Tibial nerve (tissue), 4 donors: ENCODE results near the gene C2orf15. TPM values are rescaled to one million over a fixed set of nuclear protein-coding genes. Genes with fewer than 3 reads are reported as not detected.

Experiments
- DNase-seq, 2 donors: peaks; one replicate each; pipeline ENCODE4 v3.0.0-alpha.2; 2019; ENCODE audit warnings: low spot score in 2 of 2
- H3K27ac ChIP-seq, 4 donors: fragments of 200-600 bp; sonication (generic) in 3 of 4; one replicate each; pipeline ENCODE4 v1.5.1; 2017 to 2019; ENCODE audit warnings: mild to moderate bottlenecking in 1 of 4
- H3K27me3 ChIP-seq, 2 donors: fragments of 200-600 bp; sonication (generic) in 1 of 2; one replicate each; pipeline versions ENCODE4 v1.5.1 to v1.6.0; 2017 to 2019
- H3K36me3 ChIP-seq, 3 donors: fragments of 200-600 bp; sonication (generic); one replicate each; pipeline ENCODE4 v1.5.1; 2018 to 2019
- H3K4me1 ChIP-seq, 4 donors: fragments of 200-600 bp; sonication (generic) in 3 of 4; one replicate each; pipeline ENCODE4 v1.5.1; 2017 to 2019
- H3K4me3 ChIP-seq, 4 donors: fragments of 200-600 bp; sonication (generic) in 3 of 4; one replicate each; pipeline ENCODE4 v1.5.1; 2017 to 2019; ENCODE audit warnings: mild to moderate bottlenecking in 1 of 4, moderate library complexity in 1 of 4
- H3K9me3 ChIP-seq, 4 donors: fragments of 200-600 bp; sonication (generic) in 3 of 4; one replicate each; pipeline ENCODE4 v1.5.1; 2017 to 2019
- EP300 ChIP-seq, 2 donors: sonication (generic); formaldehyde crosslinking; IDR thresholded peaks; one replicate each; pipeline ENCODE4 v1.6.1; 2017; ENCODE audit warnings: antibody characterized with exemption in 2 of 2, mild to moderate bottlenecking in 1 of 2
- POLR2A ChIP-seq, 2 donors: fragments of 450-650 bp; IDR thresholded peaks; one replicate each; pipeline ENCODE4 v1.6.1; 2017; ENCODE audit warnings: antibody characterized with exemption in 2 of 2, mild to moderate bottlenecking in 2 of 2, moderate library complexity in 2 of 2
- WGBS, 2 donors: methylation state at CpG; one replicate each; pipeline ENCODE4 v1.1.5; 2018; 5-methylcytosine and 5-hydroxymethylcytosine counted together
- total RNA-seq, 4 donors: library from RNA; depleted of rRNA; stranded (reverse); fragments of >200 nt; gene quantifications; one replicate each; pipeline ENCODE4 v1.1.0, GENCODE V29; 2016
- TF ChIP-seq, protein P1 (sequence below), 5 experiments: fragments of 200-600 bp in 3 of 5; fragments of 450-650 bp in 2 of 5; sonication (generic) in 3 of 5; IDR thresholded peaks; one replicate each; pipeline ENCODE4 v1.5.1; 2016 to 2019; ENCODE audit warnings: antibody characterized with exemption in 5 of 5, mild to moderate bottlenecking in 3 of 5, moderate library complexity in 2 of 5

C2orf15 gene
- total RNA-seq, 4 donors from 2014 or later: 0.44 TPM; not detected in 3

DNA sequence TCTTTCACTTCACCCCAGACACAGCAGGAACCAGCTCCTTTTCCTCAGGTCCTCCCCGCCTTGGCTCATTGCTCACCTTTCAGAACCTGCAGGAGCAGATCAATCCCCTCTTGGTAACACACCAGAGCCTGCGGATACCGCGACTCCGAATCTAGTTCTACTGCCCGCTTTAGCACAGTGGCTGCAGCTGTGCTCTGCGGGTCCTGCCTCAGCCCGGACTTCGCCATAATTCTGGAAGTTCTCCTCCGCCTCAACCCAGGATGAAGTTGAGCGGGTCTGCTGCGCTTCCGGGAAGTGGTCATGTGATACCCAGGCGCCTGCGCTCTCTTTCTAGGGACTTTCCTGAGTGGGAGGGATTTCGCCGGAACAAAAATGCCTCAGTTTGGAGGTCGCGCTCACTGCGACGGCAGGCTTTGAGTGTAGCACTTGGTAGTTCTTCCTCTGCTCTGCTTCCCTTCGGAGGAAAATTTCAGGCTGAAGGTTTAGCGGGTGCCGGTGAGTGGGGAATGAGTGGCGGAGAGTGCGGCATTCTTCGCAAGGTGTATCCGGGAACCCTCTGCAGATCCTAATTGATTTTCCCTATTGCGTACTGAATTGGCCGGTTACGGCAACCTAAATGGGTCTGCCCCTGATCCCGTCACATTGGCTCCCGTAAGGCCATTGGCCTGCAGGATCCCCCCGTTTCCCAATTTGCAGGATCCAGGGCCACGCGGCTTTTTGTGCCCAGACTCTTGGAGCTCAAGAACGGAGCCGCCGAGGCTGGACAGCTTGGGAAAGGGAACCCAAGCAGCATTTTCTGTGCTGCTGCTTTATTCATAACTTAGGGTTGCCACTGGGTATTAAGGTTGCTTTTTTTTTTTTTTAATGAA, 39.5 kb downstream of the C2orf15 start, which contains the start of the genes MITD1 and MRPL30:
TSS of gene MITD1 (minus strand) at position 304 of the 869 bp plus-strand sequence. CDS start at position 227, 77 bp downstream.
TSS of gene MRPL30 (plus strand) at position 430 of the 869 bp plus-strand sequence. CDS start 5,020 bp downstream, outside the sequence.
- H3K9me3 ChIP-seq: no peaks in the 10 kb centered on the region
- TF ChIP-seq, protein P1, sequence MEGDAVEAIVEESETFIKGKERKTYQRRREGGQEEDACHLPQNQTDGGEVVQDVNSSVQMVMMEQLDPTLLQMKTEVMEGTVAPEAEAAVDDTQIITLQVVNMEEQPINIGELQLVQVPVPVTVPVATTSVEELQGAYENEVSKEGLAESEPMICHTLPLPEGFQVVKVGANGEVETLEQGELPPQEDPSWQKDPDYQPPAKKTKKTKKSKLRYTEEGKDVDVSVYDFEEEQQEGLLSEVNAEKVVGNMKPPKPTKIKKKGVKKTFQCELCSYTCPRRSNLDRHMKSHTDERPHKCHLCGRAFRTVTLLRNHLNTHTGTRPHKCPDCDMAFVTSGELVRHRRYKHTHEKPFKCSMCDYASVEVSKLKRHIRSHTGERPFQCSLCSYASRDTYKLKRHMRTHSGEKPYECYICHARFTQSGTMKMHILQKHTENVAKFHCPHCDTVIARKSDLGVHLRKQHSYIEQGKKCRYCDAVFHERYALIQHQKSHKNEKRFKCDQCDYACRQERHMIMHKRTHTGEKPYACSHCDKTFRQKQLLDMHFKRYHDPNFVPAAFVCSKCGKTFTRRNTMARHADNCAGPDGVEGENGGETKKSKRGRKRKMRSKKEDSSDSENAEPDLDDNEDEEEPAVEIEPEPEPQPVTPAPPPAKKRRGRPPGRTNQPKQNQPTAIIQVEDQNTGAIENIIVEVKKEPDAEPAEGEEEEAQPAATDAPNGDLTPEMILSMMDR (IDR thresholded peaks at IDR 0.05): peak in 2 of 5 experiments; percentile 13 to 21
- peak; percentile 97 to 98 for TF ChIP-seq EP300 (IDR thresholded peaks at IDR 0.05)
- TF ChIP-seq POLR2A (IDR thresholded peaks at IDR 0.05): peak; percentile 40 to 61
- H3K27ac ChIP-seq: peak within 1 kb of the TSS in 3 of 4 donors; percentile 70 to 77 (median 72)
- H3K27me3 ChIP-seq: no peaks in the 10 kb centered on the region
- DNase-seq: peak; percentile 83 to 86
- 0% methylated on average over 39 of the region's 39 CpGs for WGBS, 2 donors
- H3K36me3 ChIP-seq: no peaks in the 10 kb centered on the region
- peak within 1 kb of the TSS; percentile 51 to 69 (median 60) for H3K4me3 ChIP-seq
- peaks cover 0 to 71% (median 23%) of the 10 kb centered on the region in 4 donors for H3K4me1 ChIP-seq

DNA sequence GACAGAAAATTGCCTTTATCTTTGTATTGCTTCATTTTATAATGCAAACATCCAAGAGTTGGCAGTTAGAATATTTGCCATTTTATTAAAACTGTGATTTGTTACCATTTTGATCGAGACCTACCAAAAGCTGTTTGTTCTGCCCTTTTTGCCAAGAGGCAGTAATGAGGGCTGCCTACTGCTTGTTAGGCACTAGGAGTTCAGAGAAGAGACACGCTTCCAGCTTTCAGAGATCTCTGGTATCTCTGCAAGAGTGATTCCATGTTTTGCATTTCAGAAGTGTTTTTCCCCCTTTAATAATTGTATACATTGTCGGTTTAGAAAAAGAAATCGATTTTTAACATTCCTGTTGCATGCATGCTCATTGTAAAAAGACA, 40.1 kb downstream of the C2orf15 start:
- WGBS, 2 donors: 4 to 6% methylated on average over 4 of the region's 4 CpGs
- peaks cover 0 to 4% (median 0%) of the 10 kb centered on the region in 3 donors for H3K36me3 ChIP-seq
- no peaks in the 10 kb centered on the region for H3K27me3 ChIP-seq
- no peak for DNase-seq
- TF ChIP-seq, protein P1 (IDR thresholded peaks at IDR 0.05): no peak
- TF ChIP-seq POLR2A (IDR thresholded peaks at IDR 0.05) (no peak), EP300 (IDR thresholded peaks at IDR 0.05) (no peak)
- peak overlapping the region; percentile 50 to 69 (median 60) for H3K4me3 ChIP-seq
- peaks cover 0 to 76% (median 23%) of the 10 kb centered on the region in 4 donors for H3K4me1 ChIP-seq
- H3K27ac ChIP-seq: peak overlapping the region in 2 of 4 donors; percentile 72 to 77
- no peaks in the 10 kb centered on the region for H3K9me3 ChIP-seq

DNA sequence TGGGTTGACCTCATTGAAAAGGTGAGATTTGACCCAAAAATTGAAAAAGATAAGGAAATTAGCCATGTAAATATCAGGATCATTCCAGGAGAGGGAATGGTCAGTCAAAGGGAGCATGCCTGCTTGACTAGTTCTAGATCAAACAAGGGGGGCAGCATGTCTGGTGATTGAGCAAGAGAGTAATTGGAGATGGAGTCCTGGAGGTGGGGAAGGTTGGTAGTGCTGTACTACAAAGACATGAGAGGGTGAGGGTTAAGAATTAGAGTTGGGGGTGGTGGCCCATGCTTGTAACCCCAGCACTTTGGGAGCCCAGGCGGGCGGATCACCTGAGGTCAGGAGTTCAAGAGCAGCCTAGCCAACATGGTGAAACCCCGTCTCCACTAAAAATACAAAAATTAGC, 41.5 kb downstream of the C2orf15 start:
- TF ChIP-seq POLR2A (IDR thresholded peaks at IDR 0.05) (no peak), EP300 (IDR thresholded peaks at IDR 0.05) (no peak)
- TF ChIP-seq, protein P1 (IDR thresholded peaks at IDR 0.05): no peak
- WGBS, 2 donors: 85 to 89% methylated on average over 3 of the region's 3 CpGs

DNA sequence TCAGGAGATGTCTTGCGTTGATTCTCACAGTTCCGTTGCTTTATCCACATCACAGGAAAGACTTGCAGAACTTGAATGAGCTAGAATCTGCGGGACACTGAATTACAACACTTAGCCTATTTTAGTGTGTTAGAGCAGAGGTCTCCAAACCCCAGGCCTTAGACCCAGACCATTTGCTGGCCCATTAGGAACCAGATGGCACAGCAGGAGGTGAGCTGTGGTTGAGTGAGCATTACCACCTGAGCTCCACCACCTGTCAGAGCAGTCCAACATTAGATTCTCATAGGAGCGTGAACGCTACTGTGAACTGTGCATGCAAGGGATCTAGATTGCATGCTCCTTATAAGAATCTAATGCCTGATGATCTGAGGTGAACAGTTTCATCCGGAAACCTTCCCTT, 43.3 kb downstream of the C2orf15 start:
- H3K4me1 ChIP-seq: peaks cover 0 to 53% (median 16%) of the 10 kb centered on the region in 4 donors
- DNase-seq: no peak
- TF ChIP-seq POLR2A (IDR thresholded peaks at IDR 0.05) (no peak), EP300 (IDR thresholded peaks at IDR 0.05) (no peak)
- TF ChIP-seq, protein P1 (IDR thresholded peaks at IDR 0.05): no peak
- no peaks in the 10 kb centered on the region for H3K9me3 ChIP-seq
- no peak overlapping the region for H3K4me3 ChIP-seq
- 78 to 90% methylated on average over 6 of the region's 6 CpGs for WGBS, 2 donors
- H3K27ac ChIP-seq: no peak overlapping the region
- H3K36me3 ChIP-seq: peaks cover 0 to 32% (median 0%) of the 10 kb centered on the region in 3 donors
- H3K27me3 ChIP-seq: no peaks in the 10 kb centered on the region

More for the DNA sequence above, 41.5 kb downstream of the C2orf15 start:
- DNase-seq: no peak
- Histone ChIP-seq H3K27me3 (no peaks in the 10 kb centered on the region), H3K4me1 (peaks cover 0 to 71% (median 23%) of the 10 kb centered on the region in 4 donors), H3K4me3 (no peak overlapping the region), H3K9me3 (no peaks in the 10 kb centered on the region), H3K27ac (no peak overlapping the region), H3K36me3 (peaks cover 0 to 14% (median 0%) of the 10 kb centered on the region in 3 donors)

DNA sequence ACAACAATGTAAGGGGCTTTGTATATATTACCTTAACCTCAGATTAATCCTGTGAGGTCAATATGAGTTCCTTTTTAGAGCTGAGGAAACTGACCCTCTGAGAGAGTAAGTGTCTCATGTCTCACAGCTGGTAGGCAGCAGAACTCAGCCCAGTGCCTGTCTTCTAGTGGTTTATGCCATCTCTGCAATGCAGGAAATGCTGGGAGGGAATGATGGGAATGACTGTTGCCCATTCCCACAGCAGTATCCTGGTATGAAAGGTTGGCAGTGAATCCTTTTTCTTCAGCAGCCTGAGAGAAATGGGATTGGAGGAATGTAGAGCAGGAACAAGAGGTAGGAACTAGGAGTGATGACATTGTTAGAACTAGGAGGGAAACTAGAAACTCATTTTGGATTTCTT, 45.5 kb downstream of the C2orf15 start:
- TF ChIP-seq, protein P1 (IDR thresholded peaks at IDR 0.05): no peak
- TF ChIP-seq POLR2A (IDR thresholded peaks at IDR 0.05) (no peak), EP300 (IDR thresholded peaks at IDR 0.05) (no peak)
- H3K27me3 ChIP-seq: no peaks in the 10 kb centered on the region
- H3K36me3 ChIP-seq: peaks cover 0 to 54% (median 0%) of the 10 kb centered on the region in 3 donors
- peaks cover 0 to 42% (median 4%) of the 10 kb centered on the region in 4 donors for H3K4me1 ChIP-seq
- DNase-seq: no peak
- no peak overlapping the region for H3K4me3 ChIP-seq
- no peak overlapping the region for H3K27ac ChIP-seq
- H3K9me3 ChIP-seq: no peaks in the 10 kb centered on the region
